T-helper 2 cell treated with Interferon-gamma antibody and Interleukin-4, amounts not matched to agents 5 μg/mL and 100 μg/mL, for 36 hours (primary cell): ENCODE results near the gene SMPDL3B.
A peak's percentile ranks its signal among the peaks of the same experiment; 100 is the strongest.

ENCODE experiments used
- DNase-seq: peaks from one replicate; pipeline ENCODE4 v3.0.0; 2021; ENCODE audit warnings: low spot score
- H3K27ac Mint-ChIP-seq: one replicate; pipeline ENCODE4 v1.8.0; 2021; ENCODE audit warnings: mild to moderate bottlenecking, mixed read lengths
- H3K27me3 Mint-ChIP-seq: one replicate; pipeline ENCODE4 v1.8.0; 2021; ENCODE audit warnings: low read depth, mixed read lengths
- H3K36me3 Mint-ChIP-seq: one replicate; pipeline ENCODE4 v1.8.0; 2021; ENCODE audit warnings: low read depth, mixed read lengths
- H3K4me1 Mint-ChIP-seq: one replicate; pipeline ENCODE4 v1.8.0; 2021; ENCODE audit warnings: low read depth, mixed read lengths
- H3K4me3 Mint-ChIP-seq: one replicate; pipeline ENCODE4 v1.8.0; 2022; ENCODE audit warnings: mild to moderate bottlenecking, moderate library complexity, mixed read lengths
- H3K9me3 Mint-ChIP-seq: one replicate; pipeline ENCODE4 v1.8.0; 2021; ENCODE audit warnings: mixed read lengths

Gene SMPDL3B

DNA sequence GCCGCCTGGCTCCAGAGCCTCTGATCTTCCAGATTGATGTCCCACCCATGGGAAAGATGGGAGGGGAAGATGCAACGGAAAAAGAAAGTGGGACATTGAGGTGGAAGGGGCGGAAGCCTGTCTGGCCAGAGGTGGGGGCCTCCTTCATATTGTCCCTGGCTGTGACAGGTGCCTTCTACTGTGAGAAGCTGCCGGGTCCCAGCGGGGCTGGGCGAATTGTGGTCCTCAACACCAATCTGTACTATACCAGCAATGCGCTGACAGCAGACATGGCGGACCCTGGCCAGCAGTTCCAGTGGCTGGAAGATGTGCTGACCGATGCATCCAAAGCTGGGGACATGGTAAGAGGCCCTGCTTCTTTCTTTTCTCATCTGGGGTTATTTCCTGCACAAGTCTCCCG is 19.4 kb downstream of the SMPDL3B start:
- Mint-ChIP-seq H3K4me3 (no peak overlapping the region), H3K4me1 (no peaks in the 10 kb centered on the region), H3K27me3 (peaks cover 9% of the 10 kb centered on the region), H3K9me3 (no peaks in the 10 kb centered on the region), H3K36me3 (no peaks in the 10 kb centered on the region), H3K27ac (no peak overlapping the region)
- no peak for DNase-seq

DNA sequence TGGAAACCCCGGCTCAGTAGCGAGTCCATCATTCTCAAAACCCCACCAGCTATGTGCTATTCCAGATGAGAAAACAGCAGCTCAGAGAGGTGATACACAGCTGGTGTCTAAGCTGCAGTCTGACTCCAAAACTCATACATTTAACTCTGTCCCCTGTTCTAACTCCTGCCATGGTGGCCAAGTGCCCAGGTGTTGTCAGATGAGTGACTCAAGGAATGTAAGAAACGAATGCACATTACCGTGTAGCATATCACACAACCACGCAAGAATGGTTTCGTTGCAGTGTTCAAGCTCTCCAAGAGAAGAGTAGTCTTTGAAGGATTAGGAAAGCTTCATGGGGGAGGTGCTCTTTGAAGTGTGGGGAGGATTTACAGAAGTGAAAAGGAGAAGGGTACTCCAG is 20.3 kb downstream of the SMPDL3B start:
- H3K4me3 Mint-ChIP-seq, result no peak overlapping the region
- H3K36me3 Mint-ChIP-seq, result no peaks in the 10 kb centered on the region
- no peak for DNase-seq
- H3K27me3 Mint-ChIP-seq, result peaks cover 9% of the 10 kb centered on the region
- peaks cover 2% of the 10 kb centered on the region for H3K4me1 Mint-ChIP-seq
- no peaks in the 10 kb centered on the region for H3K9me3 Mint-ChIP-seq
- H3K27ac Mint-ChIP-seq, result no peak overlapping the region

DNA sequence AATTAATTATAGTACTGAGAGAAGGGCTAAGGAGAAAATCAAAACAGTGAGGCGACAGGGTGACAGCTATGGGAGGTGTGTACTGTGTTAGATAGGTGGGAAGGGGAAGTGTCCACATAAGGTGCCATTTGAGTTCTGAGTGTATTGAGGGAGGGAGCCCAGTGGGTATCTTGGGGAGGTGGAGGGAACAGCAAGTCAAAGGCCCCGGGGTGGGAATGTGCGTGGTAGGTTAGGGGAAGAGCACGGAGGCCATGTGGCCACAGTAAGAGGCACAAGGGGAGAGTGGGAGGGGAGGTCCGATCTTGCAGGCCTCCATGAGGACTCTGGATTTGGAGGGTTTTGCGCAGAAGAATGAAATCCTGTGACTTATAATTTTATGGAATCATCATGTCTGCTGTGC is 22.0 kb downstream of the SMPDL3B start:
- Mint-ChIP-seq H3K27ac (no peak overlapping the region), H3K27me3 (peaks cover 9% of the 10 kb centered on the region), H3K9me3 (no peaks in the 10 kb centered on the region), H3K4me3 (no peak overlapping the region), H3K4me1 (peaks cover 7% of the 10 kb centered on the region), H3K36me3 (no peaks in the 10 kb centered on the region)
- no peak for DNase-seq

DNA sequence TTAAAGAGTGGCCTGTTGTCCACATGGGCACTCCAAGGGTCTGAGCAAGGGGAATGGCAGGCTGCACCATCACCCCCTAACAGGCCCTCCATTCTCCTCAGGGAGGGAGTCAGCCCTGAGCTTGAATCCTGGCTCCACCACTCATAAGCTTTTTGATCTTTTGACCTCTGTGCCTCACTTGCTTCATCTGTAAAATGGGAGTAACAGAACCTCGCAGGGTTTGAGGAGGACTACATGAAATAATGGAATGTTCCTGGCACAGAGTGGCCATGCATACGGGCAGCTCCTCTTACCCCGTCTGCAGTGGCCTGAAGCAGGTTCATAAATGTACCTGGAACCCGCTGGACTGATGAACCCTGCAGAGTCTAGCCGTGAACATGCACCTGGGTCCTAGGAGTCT is 22.9 kb downstream of the SMPDL3B start:
- no peak overlapping the region for H3K4me3 Mint-ChIP-seq
- no peaks in the 10 kb centered on the region for H3K36me3 Mint-ChIP-seq
- H3K9me3 Mint-ChIP-seq, result no peaks in the 10 kb centered on the region
- no peak for DNase-seq
- H3K27me3 Mint-ChIP-seq, result peaks cover 9% of the 10 kb centered on the region
- no peak overlapping the region for H3K27ac Mint-ChIP-seq
- H3K4me1 Mint-ChIP-seq, result peaks cover 10% of the 10 kb centered on the region

DNA sequence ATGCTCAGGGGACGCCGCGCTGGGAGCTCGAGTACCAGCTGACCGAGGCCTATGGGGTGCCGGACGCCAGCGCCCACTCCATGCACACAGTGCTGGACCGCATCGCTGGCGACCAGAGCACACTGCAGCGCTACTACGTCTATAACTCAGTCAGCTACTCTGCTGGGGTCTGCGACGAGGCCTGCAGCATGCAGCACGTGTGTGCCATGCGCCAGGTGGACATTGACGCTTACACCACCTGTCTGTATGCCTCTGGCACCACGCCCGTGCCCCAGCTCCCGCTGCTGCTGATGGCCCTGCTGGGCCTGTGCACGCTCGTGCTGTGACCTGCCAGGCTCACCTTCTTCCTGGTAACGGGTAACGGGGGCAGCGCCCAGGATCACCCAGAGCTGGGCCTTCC is 23.7 kb downstream of the SMPDL3B start:
- Mint-ChIP-seq H3K36me3 (no peaks in the 10 kb centered on the region), H3K27ac (no peak overlapping the region), H3K4me3 (no peak overlapping the region), H3K9me3 (no peaks in the 10 kb centered on the region), H3K27me3 (peaks cover 3% of the 10 kb centered on the region), H3K4me1 (peaks cover 10% of the 10 kb centered on the region)
- DNase-seq, result no peak

DNA sequence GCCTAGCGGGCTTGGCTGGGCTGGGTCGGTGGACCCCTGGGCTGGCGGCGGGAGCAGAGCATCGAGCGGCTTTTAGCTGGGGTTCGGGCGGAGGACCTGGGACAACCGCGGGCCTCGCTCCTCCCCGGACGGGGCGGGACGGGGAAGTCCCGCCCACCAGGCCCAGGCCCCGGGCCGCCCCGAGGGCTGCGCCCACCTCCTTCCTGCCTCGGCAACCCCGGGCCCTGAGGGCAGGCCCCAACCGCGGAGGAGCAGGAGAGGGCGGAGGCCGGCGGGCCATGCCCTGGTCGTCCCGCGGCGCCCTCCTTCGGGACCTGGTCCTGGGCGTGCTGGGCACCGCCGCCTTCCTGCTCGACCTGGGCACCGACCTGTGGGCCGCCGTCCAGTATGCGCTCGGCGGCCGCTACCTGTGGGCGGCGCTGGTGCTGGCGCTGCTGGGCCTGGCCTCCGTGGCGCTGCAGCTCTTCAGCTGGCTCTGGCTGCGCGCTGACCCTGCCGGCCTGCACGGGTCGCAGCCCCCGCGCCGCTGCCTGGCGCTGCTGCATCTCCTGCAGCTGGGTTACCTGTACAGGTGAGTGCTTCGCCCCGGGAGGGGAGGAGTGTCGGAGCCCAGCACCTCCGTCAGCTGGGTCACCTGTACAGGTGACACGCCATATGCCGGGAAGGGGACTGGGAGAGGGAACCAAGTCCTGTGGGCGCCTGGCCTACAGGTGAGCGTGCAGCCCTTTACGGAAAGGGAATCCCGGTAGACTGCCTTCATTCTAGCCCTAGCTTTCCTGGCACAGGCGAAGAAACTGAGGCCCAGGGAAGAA is 25.2 kb downstream of the SMPDL3B start, which contains the start of gene XKR8:
XKR8 (plus strand) TSS at position 182 of the 812 bp plus-strand sequence; CDS start at position 279, 97 bp downstream.
- DNase-seq, result peak; percentile 80
- Mint-ChIP-seq H3K9me3 (no peaks in the 10 kb centered on the region), H3K27me3 (peaks cover 3% of the 10 kb centered on the region), H3K36me3 (no peaks in the 10 kb centered on the region), H3K4me3 (peak within 1 kb of the TSS; percentile 78), H3K4me1 (peaks cover 10% of the 10 kb centered on the region), H3K27ac (peak within 1 kb of the TSS; percentile 45)

DNA sequence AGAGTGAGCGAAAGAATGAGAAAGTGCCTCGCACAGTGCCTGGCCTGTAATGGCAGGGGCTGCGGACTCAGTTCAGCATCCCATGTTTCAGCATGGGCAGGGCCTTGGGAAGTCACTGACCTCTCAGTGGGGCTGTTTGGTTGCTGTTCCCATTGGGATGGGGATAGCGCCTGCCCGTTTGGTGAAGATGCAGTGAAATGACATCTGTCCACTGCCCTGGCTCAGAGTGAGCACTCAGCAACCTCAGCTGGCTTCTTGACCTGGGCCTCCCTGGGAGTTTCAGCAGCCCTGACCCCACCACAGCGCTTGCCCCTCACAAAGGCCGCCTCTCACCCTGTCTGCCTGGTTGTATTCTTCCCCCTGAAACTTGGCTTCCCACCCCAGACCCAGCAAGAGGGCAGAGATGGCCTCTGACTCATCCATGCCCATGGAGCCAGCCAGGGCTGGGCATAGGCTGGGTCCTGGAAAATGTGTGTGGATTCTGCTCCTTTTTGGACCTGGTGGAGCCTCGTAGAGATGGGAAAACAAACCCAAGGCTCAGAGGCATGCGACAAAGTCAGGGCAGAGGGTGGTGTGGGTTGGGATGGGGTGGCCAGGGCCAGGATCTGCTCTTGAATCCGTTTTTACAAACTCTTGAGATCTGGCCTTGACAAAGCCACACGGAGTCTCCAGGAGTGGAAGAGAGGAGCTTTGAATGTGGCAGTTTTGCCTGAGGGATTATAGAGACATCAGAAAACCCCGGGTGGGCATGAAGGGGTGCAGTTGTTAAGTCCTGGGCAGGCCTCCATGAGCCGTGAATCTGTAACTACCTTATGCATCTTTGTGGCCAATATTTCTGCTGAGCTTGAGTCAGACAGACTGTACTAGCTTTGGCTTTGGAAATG is 26.2 kb downstream of the SMPDL3B start:
- Mint-ChIP-seq H3K9me3 (no peaks in the 10 kb centered on the region), H3K4me1 (peaks cover 10% of the 10 kb centered on the region), H3K4me3 (peak overlapping the region; percentile 70), H3K27me3 (no peaks in the 10 kb centered on the region), H3K27ac (peak overlapping the region; percentile 35), H3K36me3 (no peaks in the 10 kb centered on the region)
- no peak for DNase-seq

DNA sequence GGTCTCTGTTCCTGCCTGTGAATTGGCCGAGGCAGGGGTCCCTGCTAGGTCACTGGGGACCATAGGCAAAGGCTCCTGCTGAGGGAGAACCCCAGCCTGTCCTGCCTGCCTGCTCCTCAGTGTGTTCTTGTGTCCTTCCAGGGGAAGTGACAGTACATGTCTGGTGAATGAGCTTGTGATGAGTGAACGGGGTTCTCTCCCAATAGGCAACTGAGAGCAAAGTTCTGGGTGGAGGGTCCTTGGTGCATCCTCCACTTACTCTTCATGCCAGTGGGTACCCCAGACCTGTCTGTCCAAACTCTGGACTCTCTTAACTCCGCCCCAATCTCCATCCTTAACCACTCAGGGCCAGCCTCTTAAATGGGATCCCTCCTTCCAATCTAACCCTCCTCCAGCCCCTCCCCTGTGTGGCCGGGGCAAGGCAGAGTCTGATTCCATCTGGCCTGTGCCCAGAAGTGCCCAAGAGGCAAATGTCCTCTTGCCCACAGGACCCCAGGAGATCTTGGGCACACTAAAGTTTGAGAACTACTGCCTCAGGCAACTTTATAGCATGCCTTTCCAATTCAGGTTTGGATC is 26.9 kb downstream of the SMPDL3B start:
- Mint-ChIP-seq H3K4me3 (peak overlapping the region; percentile 70), H3K36me3 (peaks cover 1% of the 10 kb centered on the region), H3K4me1 (peaks cover 10% of the 10 kb centered on the region), H3K27ac (no peak overlapping the region), H3K27me3 (no peaks in the 10 kb centered on the region), H3K9me3 (no peaks in the 10 kb centered on the region)
- no peak for DNase-seq

DNA sequence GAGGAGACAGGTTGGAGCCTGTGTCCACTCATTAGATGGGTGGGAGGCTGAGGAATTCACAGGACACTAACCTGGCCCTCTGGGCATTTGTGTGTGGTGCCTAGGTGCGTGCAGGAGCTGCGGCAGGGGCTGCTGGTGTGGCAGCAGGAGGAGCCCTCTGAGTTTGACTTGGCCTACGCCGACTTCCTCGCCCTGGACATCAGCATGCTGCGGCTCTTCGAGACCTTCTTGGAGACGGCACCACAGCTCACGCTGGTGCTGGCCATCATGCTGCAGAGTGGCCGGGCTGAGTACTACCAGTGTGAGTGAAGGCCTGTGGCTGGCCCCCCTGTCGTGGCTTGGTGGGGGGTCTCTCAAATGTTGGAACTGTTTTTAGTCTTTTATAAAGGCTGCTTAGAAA is 28.6 kb downstream of the SMPDL3B start:
- no peaks in the 10 kb centered on the region for H3K27me3 Mint-ChIP-seq
- H3K4me1 Mint-ChIP-seq, result peaks cover 12% of the 10 kb centered on the region
- DNase-seq, result no peak
- H3K4me3 Mint-ChIP-seq, result no peak overlapping the region
- peaks cover 12% of the 10 kb centered on the region for H3K36me3 Mint-ChIP-seq
- H3K9me3 Mint-ChIP-seq, result no peaks in the 10 kb centered on the region
- no peak overlapping the region for H3K27ac Mint-ChIP-seq

DNA sequence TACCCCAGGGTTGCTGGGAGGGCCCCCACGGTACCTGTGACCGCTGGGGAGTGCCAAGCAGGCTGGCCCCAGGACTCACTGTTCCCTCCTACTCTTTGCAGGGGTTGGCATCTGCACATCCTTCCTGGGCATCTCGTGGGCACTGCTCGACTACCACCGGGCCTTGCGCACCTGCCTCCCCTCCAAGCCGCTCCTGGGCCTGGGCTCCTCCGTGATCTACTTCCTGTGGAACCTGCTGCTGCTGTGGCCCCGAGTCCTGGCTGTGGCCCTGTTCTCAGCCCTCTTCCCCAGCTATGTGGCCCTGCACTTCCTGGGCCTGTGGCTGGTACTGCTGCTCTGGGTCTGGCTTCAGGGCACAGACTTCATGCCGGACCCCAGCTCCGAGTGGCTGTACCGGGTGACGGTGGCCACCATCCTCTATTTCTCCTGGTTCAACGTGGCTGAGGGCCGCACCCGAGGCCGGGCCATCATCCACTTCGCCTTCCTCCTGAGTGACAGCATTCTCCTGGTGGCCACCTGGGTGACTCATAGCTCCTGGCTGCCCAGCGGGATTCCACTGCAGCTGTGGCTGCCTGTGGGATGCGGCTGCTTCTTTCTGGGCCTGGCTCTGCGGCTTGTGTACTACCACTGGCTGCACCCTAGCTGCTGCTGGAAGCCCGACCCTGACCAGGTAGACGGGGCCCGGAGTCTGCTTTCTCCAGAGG is 31.8 kb downstream of the SMPDL3B start:
- Mint-ChIP-seq H3K4me3 (no peak overlapping the region), H3K27ac (peak overlapping the region; percentile 50)

DNA sequence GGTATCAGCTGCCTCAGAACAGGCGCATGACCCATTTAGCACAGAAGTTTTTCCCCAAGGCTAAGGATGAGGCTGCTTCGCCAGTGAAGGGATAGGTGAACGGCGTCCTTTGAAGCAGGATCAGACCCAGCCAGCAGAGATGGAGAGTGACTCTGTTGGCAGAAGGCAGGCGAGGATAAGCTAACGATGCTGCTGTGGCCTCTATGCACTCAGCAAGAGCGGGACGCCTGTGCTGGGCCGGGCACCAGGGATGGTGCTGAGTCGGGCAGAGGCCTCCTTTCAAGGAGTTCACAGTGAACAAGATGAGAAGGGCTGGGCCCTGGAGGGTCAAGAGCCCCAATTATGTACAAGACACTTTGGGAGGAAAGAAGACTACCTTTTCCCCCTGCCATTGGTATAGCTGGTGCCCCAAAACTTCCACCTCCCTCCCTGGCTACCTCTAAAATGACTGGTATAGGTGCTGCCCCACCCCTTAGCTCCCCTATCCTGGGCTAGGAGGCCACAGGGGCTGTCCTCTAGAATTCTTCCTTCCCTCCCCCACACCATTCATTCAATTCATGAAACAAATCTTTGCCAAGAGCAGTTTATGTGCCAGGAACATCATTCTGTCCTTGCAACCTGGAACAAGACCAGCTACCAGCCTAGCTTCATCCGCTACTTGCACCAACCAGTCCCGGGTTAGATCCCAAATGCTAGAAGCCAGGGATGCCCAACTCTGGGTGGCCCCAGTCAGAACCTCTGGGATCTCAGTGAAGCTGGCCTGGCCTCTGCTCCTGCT is 32.5 kb downstream of the SMPDL3B start:
- Mint-ChIP-seq H3K9me3 (no peaks in the 10 kb centered on the region), H3K4me3 (no peak overlapping the region), H3K4me1 (peaks cover 9% of the 10 kb centered on the region), H3K36me3 (peaks cover 15% of the 10 kb centered on the region), H3K27me3 (no peaks in the 10 kb centered on the region), H3K27ac (peak overlapping the region; percentile 50)
- DNase-seq, result no peak

More for the DNA sequence above, 31.8 kb downstream of the SMPDL3B start:
- H3K4me1 Mint-ChIP-seq, result peaks cover 13% of the 10 kb centered on the region
- H3K27me3 Mint-ChIP-seq, result no peaks in the 10 kb centered on the region
- DNase-seq, result no peak
- H3K9me3 Mint-ChIP-seq, result no peaks in the 10 kb centered on the region
- H3K36me3 Mint-ChIP-seq, result peaks cover 14% of the 10 kb centered on the region

DNA sequence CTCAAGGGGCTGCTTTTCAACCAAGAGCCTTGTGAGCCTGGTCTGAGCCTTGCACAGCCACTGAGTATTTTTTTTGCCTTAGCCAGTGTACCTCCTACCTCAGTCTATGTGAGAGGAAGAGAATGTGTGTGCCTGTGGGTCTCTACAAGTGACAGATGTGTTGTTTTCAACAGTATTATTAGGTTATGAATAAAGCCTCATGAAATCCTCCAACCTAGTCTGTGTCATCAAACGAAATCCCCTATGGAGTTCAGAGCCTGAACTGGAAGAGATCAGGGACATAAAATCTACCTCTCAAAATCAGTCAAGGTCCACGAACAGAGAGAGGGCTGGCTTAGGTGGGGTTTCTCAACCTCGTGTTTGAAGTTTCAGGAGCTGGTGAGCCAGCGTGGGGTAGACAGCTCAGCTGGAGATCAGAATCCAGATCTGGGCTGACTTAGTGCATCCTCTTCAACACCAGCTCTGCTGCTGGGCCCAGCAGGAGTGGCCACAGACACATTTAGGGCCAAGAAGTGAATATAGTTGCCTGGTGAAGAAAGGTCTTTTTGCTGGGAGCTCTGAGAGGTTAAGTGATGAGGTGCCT is 33.2 kb downstream of the SMPDL3B start:
- H3K27ac Mint-ChIP-seq, result peak overlapping the region; percentile 3
- peaks cover 9% of the 10 kb centered on the region for H3K4me1 Mint-ChIP-seq
- H3K4me3 Mint-ChIP-seq, result no peak overlapping the region
- no peaks in the 10 kb centered on the region for H3K9me3 Mint-ChIP-seq
- DNase-seq, result no peak
- no peaks in the 10 kb centered on the region for H3K27me3 Mint-ChIP-seq
- peaks cover 16% of the 10 kb centered on the region for H3K36me3 Mint-ChIP-seq

DNA sequence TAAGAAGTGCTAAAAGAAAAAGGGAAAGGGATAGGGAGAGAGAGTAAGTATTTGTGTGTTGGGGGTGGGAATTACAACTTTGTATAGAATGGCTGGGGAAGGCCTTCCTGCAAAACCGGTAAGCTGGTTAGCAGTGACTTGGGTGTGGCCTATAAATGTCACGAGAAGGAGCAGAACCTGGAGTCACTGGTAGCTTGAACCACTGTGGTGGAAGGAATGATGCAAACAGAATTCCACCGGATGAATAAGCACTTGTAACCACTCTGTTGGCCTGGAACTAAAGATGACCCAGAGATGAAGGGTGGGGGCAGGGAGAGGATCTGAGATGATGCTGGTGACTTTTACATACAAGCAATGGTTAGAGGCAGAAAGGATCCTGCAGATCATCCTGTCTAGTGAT is 33.9 kb downstream of the SMPDL3B start:
- Mint-ChIP-seq H3K27ac (no peak overlapping the region), H3K4me3 (no peak overlapping the region), H3K4me1 (peaks cover 16% of the 10 kb centered on the region), H3K36me3 (peaks cover 23% of the 10 kb centered on the region), H3K9me3 (no peaks in the 10 kb centered on the region), H3K27me3 (no peaks in the 10 kb centered on the region)
- DNase-seq, result no peak
